ENCODE measurements around the gene CNTNAP2.

DNA sequence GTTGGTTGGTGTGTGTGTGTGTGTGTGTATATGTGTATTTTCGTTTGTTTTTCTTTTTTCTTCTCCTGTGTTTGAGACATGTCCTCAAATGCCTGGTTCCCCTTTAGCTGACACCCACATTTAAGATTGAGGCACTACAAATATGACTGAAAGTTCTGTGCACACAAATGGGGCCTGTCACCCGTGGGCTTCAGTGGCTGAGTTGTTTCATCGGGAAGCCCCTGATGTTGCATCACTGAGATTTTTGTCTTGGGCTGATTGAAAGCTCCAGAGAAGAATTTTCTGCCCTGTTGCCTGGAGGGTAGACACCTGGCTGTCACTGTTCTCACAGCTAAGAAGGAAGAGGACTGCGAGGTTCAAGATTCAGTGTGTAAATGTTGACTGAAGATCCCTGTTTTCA, 2190.2 kb downstream of the CNTNAP2 start:
- TF ChIP-seq CTCF (conservative IDR thresholded peaks at IDR 0.05) (no peak), ZFX (IDR thresholded peaks at IDR 0.05) (no peak)

All from C4-2B (cell line).